Fibroblast of lung (primary cell): ENCODE results near the gene RNF150.

ENCODE experiments used
- EZH2 ChIP-seq: IDR thresholded peaks from 2 replicates; pipeline ENCODE4 v1.5.1; 2012; ENCODE audit warnings: low read length, control low read depth, mild to moderate bottlenecking; ENCODE audit errors: missing control alignments
- TF ChIP-seq, protein P1 (sequence below), 2 donors: IDR thresholded peaks in 1 of 2; conservative IDR thresholded peaks in 1 of 2; 1 replicate in 1 of 2; 2 replicates in 1 of 2; pipeline ENCODE4 v1.5.1; 2011 to 2012; ENCODE audit warnings: low read length in 2 of 2, control low read depth in 1 of 2, inconsistent platforms in 1 of 2, low read depth in 1 of 2, mild to moderate bottlenecking in 1 of 2

DNA sequence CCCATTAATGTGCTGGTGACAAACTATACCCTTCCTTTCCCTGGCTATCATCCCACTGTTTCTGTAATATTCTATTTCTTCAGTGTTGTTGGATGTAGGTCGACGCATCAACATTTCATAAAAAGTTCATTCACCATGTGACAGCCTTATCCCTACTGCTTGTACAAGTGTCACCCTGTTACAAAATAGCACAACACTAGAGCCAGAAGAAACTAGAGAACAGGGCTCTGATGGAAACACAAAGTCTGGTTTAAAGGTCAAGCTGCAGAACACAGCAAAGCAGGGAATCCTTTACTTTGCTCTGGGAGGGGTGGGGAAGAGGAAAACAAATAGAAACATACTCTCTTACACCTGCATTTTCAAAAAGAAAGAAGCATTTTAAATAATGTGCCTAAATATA, 245.8 kb downstream of the RNF150 start:
- TF ChIP-seq, protein P1, sequence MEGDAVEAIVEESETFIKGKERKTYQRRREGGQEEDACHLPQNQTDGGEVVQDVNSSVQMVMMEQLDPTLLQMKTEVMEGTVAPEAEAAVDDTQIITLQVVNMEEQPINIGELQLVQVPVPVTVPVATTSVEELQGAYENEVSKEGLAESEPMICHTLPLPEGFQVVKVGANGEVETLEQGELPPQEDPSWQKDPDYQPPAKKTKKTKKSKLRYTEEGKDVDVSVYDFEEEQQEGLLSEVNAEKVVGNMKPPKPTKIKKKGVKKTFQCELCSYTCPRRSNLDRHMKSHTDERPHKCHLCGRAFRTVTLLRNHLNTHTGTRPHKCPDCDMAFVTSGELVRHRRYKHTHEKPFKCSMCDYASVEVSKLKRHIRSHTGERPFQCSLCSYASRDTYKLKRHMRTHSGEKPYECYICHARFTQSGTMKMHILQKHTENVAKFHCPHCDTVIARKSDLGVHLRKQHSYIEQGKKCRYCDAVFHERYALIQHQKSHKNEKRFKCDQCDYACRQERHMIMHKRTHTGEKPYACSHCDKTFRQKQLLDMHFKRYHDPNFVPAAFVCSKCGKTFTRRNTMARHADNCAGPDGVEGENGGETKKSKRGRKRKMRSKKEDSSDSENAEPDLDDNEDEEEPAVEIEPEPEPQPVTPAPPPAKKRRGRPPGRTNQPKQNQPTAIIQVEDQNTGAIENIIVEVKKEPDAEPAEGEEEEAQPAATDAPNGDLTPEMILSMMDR (conservative IDR thresholded peaks at IDR 0.05 in 1 of 2, IDR thresholded peaks at IDR 0.05 in 1 of 2; ENCODE audit: low read depth in 1 of 2, low read length in 2 of 2): no peak
- no peak for TF ChIP-seq EZH2
